IPS-20b (cell line): ENCODE results near the gene RBPJL.

ENCODE experiments used
- H3K27ac ChIP-seq: one replicate; pipeline ENCODE4 v1.5.1; 2013; ENCODE audit warnings: low read length
- H3K27me3 ChIP-seq: 2 replicates; pipeline ENCODE4 v1.6.1; 2013; ENCODE audit warnings: mild to moderate bottlenecking, low read length, inconsistent platforms; ENCODE audit not compliant: insufficient read depth
- H3K36me3 ChIP-seq: 2 replicates; pipeline ENCODE4 v1.6.1; 2013; ENCODE audit warnings: low read depth, mild to moderate bottlenecking, inconsistent platforms, low read length, moderate library complexity; ENCODE audit not compliant: insufficient read depth
- H3K4me1 ChIP-seq: 2 replicates; pipeline ENCODE4 v1.6.1; 2013; ENCODE audit warnings: mild to moderate bottlenecking, control low read depth, inconsistent platforms, low read length, moderate library complexity; ENCODE audit not compliant: insufficient read depth
- H3K4me3 ChIP-seq: 2 replicates; pipeline ENCODE4 v1.5.1; 2013; ENCODE audit warnings: mild to moderate bottlenecking, low read length, inconsistent platforms
- H3K9ac ChIP-seq: 2 replicates; pipeline ENCODE4 v1.6.1; 2013; ENCODE audit warnings: low read depth, mild to moderate bottlenecking, inconsistent platforms, low read length, moderate library complexity
- H3K9me3 ChIP-seq: 2 replicates; pipeline ENCODE4 v1.6.1; 2013; ENCODE audit warnings: mild to moderate bottlenecking, low read depth, low read length, inconsistent platforms; ENCODE audit not compliant: insufficient read depth

RBPJL gene

GRCh38 chr20:45339799-45340198 lies 33.2 kb downstream of the RBPJL start:
- Histone ChIP-seq H3K9ac (peak overlapping the region; percentile 89; the same call in 1 of the 2 replicates), H3K9me3 (no peaks in the 10 kb centered on the region), H3K27ac (no peak overlapping the region), H3K4me3 (no peak overlapping the region), H3K4me1 (peaks cover 71% of the 10 kb centered on the region), H3K27me3 (no peaks in the 10 kb centered on the region), H3K36me3 (peaks cover 24% of the 10 kb centered on the region)

- Histone ChIP-seq H3K27ac (peak overlapping the region; percentile 96), H3K27me3 (no peaks in the 10 kb centered on the region), H3K4me1 (peaks cover 76% of the 10 kb centered on the region), H3K4me3 (peak overlapping the region; percentile 46; the same call in 1 of the 2 replicates), H3K9ac (peak overlapping the region; percentile 89; the same call in 1 of the 2 replicates), H3K9me3 (no peaks in the 10 kb centered on the region), H3K36me3 (peaks cover 21% of the 10 kb centered on the region)
Measured at GRCh38 chr20:45340236-45340847, 33.7 kb downstream of the RBPJL start.

- H3K36me3 ChIP-seq, result peaks cover 17% of the 10 kb centered on the region
- H3K4me3 ChIP-seq, result peak overlapping the region; percentile 68
- H3K4me1 ChIP-seq, result peaks cover 82% of the 10 kb centered on the region
- no peaks in the 10 kb centered on the region for H3K27me3 ChIP-seq
- peak overlapping the region; percentile 96 for H3K27ac ChIP-seq
- peak overlapping the region; percentile 89; the same call in 1 of the 2 replicates for H3K9ac ChIP-seq
- H3K9me3 ChIP-seq, result no peaks in the 10 kb centered on the region
Measured at GRCh38 chr20:45340951-45341350, 34.3 kb downstream of the RBPJL start.

GRCh38 chr20:45341579-45341938 lies 34.9 kb downstream of the RBPJL start:
- no peaks in the 10 kb centered on the region for H3K27me3 ChIP-seq
- no peaks in the 10 kb centered on the region for H3K9me3 ChIP-seq
- H3K36me3 ChIP-seq, result peaks cover 17% of the 10 kb centered on the region
- H3K4me1 ChIP-seq, result peaks cover 88% of the 10 kb centered on the region
- H3K9ac ChIP-seq, result peak overlapping the region; percentile 89; the same call in 1 of the 2 replicates
- H3K4me3 ChIP-seq, result peak overlapping the region; percentile 68
- H3K27ac ChIP-seq, result peak overlapping the region; percentile 96

GRCh38 chr20:45341939-45342854 lies 35.6 kb downstream of the RBPJL start:
- H3K4me1 ChIP-seq, result peaks cover 94% of the 10 kb centered on the region
- H3K27ac ChIP-seq, result peak overlapping the region; percentile 96

GRCh38 chr20:45342855-45343531 lies 36.4 kb downstream of the RBPJL start:
- H3K4me1 ChIP-seq, result peaks cover 89% of the 10 kb centered on the region
- H3K27ac ChIP-seq, result peak overlapping the region; percentile 96
- H3K4me3 ChIP-seq, result peak overlapping the region; percentile 68
- H3K27me3 ChIP-seq, result peaks cover 7% of the 10 kb centered on the region; the same call in 1 of the 2 replicates
- H3K36me3 ChIP-seq, result peaks cover 17% of the 10 kb centered on the region
- no peaks in the 10 kb centered on the region for H3K9me3 ChIP-seq
- peak overlapping the region; percentile 89; the same call in 1 of the 2 replicates for H3K9ac ChIP-seq

More at GRCh38 chr20:45341939-45342854, 35.6 kb downstream of the RBPJL start:
- Histone ChIP-seq H3K9ac (peak overlapping the region; percentile 89; the same call in 1 of the 2 replicates), H3K27me3 (peaks cover 2% of the 10 kb centered on the region; the same call in 1 of the 2 replicates), H3K9me3 (no peaks in the 10 kb centered on the region), H3K36me3 (peaks cover 17% of the 10 kb centered on the region), H3K4me3 (peak overlapping the region; percentile 68)

GRCh38 chr20:45343532-45344167 lies 37.0 kb downstream of the RBPJL start:
- Histone ChIP-seq H3K27me3 (peaks cover 7% of the 10 kb centered on the region; the same call in 1 of the 2 replicates), H3K9me3 (no peaks in the 10 kb centered on the region), H3K4me3 (peak overlapping the region; percentile 68), H3K36me3 (peaks cover 17% of the 10 kb centered on the region), H3K9ac (peak overlapping the region; percentile 89; the same call in 1 of the 2 replicates), H3K27ac (peak overlapping the region; percentile 96), H3K4me1 (peaks cover 82% of the 10 kb centered on the region)

- Histone ChIP-seq H3K27ac (peak overlapping the region; percentile 96), H3K4me3 (peak overlapping the region; percentile 68), H3K27me3 (peaks cover 7% of the 10 kb centered on the region; the same call in 1 of the 2 replicates), H3K36me3 (peaks cover 16% of the 10 kb centered on the region), H3K9ac (peak overlapping the region; percentile 89; the same call in 1 of the 2 replicates), H3K4me1 (peaks cover 75% of the 10 kb centered on the region), H3K9me3 (no peaks in the 10 kb centered on the region)
Measured at GRCh38 chr20:45344168-45344860, 37.7 kb downstream of the RBPJL start.

- Histone ChIP-seq H3K9ac (peak overlapping the region; percentile 29; the same call in 1 of the 2 replicates), H3K27ac (no peak overlapping the region)
Measured at GRCh38 chr20:45345104-45345936, 38.7 kb downstream of the RBPJL start.

GRCh38 chr20:45346291-45346718 lies 39.7 kb downstream of the RBPJL start:
- Histone ChIP-seq H3K4me3 (peak overlapping the region; percentile 91), H3K4me1 (peaks cover 58% of the 10 kb centered on the region), H3K27me3 (peaks cover 7% of the 10 kb centered on the region; the same call in 1 of the 2 replicates), H3K9me3 (no peaks in the 10 kb centered on the region), H3K9ac (peak overlapping the region; percentile 61; the same call in 1 of the 2 replicates), H3K27ac (no peak overlapping the region), H3K36me3 (no peaks in the 10 kb centered on the region)

More at GRCh38 chr20:45345104-45345936, 38.7 kb downstream of the RBPJL start:
- peaks cover 6% of the 10 kb centered on the region for H3K36me3 ChIP-seq
- H3K4me3 ChIP-seq, result 0 out of 2 replicates have a peak overlapping the region, but pooled peaks have one; percentile 68
- peaks cover 7% of the 10 kb centered on the region; the same call in 1 of the 2 replicates for H3K27me3 ChIP-seq
- H3K9me3 ChIP-seq, result no peaks in the 10 kb centered on the region
- H3K4me1 ChIP-seq, result peaks cover 67% of the 10 kb centered on the region
